HG02642 (cell line): ENCODE measurements around the gene COX15.
"Not testable (repeated sequence)": the region's sequence is repeated elsewhere in the genome, so short reads cannot be mapped to it uniquely, and the experiment has no call there.

ENCODE experiments used
- ATAC-seq: cut with Tn5 transposase; IDR thresholded peaks from one replicate; pipeline ENCODE4 v1.9.1; 2021; ENCODE audit warnings: mild to moderate bottlenecking; ENCODE audit not compliant: unreplicated experiment, poor library complexity

Gene COX15

DNA sequence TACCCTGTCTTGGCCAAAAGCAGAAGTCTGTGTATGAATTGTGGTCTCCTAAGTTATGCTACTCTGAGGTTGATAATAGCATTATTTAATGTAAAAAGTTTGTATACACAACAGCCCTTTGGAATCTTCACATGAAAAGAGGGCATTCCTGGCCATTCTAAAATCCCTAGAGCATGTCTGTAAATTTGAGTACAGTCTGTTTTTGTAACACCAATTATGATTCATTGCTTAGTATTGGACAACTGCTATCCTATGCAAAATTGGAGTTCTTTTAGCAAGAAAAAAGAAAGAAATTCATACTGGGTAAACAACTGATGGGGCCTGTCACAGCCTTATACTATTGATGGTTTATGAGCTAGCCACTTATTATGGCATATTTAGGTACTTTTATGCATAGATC, 10.3 kb upstream of the COX15 start:
- no peak for ATAC-seq

DNA sequence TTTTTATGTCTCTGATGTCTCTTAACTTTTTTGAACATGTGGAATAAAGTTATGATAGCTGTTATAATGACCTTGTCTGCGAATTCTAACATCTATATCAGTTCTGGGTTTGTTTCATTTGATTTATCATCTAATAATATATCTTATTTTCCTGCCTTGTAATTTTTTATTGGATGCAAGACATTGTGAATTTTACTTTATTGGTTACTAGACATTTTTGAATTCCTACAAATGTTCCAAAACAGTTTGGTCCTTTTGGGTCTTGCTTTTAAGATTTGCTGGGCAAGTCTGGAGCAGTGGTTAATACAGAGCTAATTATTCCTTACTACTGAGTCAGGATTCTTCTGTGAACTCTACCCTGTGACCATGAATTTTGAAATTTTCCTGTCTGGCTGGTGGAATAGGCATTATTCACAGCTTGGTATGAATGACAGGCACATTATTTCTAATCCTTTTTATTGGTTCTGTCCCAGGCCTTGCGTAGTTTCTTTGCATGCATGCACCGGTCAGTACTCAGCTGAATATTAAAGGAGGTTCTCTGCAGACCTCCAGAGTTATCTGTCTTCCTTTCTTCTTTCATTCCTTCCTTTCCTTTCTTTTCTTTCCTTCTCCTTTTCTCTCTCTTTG, 9.1 kb upstream of the COX15 start:
- no peak for ATAC-seq

DNA sequence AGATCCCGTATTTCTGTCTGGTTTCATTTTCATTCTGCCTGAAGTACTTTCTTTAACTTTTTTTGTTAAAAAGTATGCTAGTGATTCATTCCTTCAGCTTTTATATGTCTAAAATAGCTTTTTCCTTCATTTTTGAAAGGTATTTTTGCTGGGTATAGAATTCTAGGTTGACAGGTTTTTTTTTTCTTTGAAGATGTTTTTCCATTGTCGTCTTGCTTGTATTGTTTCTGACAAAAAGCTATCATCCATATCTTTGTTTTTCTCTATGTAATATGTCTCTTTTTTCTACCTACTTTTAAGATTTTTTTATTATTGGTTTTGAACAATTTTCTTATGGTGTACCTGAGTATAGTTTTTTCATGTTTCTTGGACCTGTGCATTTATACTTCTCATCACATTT, 8.3 kb upstream of the COX15 start:
- no peak for ATAC-seq

DNA sequence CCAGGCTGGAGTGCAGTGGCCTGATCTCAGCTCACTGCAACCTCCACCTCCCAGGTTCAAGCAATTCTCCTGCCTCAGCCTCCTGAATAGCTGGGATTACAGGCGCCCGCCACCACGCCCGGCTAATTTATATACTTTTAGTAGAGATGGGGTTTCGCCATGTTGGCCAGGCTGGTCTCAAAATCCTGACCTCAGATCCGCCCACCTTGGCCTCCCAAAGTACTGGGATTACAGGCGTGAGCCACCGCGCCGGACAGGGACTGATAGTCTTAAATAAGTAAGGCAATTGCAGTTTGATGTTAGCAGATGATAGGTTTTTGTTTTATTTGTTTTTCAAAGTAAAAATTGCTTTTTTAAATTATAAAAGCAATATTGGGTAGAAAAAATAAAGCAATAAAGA, 2.2 kb upstream of the COX15 start:
- ATAC-seq: not testable (repeated sequence)

DNA sequence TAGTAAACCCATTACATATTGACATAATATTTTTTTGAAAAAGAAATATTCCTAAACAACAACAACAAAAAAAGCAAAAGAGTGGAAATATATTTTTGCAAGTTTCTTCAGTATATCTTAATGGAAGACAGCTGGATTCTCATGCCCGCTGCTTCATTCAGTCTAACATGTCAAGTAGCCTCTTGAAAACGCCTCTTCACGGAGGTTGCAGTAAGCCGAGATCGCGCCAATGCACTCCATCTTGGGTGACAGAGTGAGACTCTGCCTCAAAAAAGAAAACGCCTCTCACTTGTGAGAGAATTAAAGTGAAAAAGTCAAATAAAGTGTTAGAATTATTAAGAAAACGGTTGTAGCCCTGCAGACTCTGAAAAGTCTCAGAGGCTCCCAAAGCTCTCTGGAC, 1.4 kb upstream of the COX15 start:
- no peak for ATAC-seq

DNA sequence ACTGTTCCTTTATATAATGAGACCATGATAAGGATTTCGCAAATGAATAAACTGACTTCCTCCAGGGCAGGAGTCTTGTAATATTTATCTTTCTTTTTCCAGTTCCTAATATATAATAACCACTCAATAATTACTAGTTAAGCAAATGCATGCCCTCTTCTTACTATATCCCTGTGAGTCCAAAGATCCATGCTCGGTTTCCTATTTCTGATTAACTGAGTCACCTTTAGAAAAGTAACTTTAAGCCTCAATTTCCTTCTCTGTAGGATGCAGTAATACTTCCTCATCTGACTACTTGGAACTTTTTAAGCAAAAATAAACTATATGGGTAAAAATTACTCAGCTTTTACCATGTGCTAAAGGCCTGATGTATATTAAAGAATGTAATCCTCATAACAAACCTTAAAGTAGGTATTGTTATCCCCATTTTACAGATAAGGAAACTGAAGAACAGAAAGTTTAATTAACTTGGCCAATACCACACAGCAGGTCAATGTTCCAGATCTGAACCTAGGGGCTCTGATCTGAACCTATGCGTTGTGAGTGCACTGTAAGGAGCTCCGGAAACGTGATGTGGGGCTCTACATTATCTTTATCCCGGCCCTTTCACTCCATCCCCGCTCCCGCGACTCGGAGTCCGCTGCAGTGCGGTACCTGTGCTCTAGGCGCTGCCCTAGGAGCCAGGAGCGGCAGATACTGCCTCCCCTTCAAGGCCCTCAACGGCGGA, 458 bp downstream of the COX15 start:
- peak; percentile 52 for ATAC-seq

DNA sequence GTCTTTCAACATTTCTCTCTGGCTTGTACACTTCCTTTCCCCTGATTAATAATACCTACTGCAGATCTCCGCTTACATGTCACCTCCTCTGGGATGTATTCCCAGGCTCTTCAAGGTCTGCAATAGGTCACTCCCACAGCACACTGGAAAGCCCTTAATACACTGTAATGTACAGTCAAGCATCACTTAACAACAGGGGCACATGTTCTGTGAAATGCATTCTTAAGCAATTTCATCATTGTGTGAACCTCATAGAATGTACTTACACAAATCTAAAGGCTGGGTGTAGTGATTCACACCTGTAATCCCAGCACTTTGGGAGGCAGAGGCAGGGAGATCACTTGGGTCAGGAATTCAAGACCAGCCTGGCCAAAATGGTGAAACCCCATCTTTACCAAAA, 1.9 kb downstream of the COX15 start:
- ATAC-seq: no peak

DNA sequence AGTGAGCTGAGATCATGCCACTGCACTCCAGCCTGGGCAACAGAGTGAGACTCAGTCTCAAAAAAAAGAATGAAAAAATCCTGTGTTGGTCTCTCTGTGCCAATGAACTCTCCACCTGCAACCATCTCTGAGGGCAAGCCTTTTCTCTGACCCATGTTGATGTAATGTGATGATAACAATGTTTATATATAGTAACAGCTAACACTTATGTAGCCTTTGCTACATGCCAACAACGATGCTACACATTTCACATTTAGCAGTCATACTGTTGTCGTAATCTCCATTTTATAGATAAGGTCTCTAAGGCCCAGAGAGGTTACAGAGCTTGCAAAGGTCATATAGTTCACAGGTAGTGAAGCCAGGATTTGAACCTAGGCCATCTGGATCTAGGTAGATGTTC, 11.5 kb downstream of the COX15 start:
- no peak for ATAC-seq

DNA sequence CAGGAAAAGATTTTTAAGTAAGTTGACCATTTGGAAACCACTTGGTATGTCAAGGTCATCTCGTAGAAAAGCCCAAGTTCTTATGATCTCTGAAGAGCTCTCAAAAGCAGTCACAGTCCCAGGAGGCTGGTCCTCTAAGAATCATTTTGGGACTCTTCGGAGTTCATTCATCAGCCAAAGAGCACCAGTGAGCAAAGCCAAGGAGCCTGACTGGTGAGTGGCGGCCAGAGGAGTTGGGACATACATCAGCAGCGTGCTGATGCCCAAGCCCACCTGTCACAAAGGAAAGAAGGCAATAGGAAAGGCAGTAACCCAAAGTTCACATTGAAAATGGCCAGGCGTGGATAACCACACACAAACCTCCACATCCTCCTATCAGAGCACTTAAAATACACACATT, 17.5 kb downstream of the COX15 start:
- ATAC-seq: no peak

DNA sequence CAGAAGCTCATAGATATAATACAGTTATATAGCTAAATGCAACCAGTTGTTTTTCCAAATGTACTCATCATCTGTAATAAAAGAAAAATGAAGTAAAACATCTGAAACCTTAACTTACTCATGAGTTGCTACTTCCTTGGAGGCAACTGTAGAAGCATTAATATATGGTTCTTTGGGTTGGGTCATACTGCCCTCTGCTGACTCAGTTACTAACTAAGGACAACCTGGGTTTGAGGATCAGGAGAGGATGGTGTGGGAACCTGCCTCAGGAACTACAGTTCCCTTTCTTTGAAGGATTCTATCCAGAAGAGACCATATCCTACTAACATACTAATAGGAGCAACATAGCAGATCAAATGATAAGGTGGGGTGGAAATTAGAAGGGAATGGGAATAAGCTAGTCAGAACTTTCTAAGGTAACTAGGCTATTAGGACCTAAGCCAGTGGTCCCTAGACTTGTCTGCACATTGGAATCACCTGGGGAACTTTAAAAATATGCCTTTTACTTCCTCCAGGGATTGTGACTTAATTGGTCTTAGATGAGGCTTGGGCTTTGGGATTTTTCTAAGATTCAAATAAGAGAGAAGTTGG, 20.7 kb downstream of the COX15 start:
- no peak for ATAC-seq

DNA sequence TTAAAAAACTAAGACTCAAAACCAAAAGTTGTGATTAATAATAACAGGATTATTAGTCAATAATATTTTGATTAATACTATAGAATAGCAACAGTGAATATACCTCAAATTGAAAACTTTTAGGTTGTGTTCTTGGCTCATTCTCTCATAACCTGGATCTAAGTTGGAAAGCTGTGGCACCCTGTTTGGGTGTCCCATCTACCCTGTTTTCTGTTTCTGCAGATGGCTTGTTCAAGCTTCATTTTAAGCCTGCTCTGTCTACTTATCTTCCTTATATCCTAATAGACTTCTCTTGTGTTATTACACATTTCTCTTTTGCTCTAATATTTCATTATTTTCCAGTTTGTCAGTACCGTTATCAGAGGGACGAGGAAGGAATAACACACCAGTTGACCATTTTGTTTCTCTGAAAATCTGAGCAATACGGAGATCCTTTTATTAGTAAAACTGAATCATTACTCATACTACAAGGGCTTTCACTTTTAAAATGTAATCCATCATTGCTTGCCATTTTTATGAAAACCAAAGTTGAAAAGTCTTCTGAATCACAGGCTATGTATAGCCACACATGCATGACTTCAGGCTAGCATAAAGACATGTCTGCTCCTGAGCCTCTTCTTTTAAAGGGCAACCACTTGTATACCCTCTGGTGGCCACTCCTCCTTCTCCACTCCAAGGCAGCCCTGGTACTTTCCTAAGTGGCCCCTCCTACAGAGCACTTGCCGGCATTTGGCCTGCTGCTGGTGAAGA, 22.3 kb downstream of the COX15 start:
- peak; percentile 81 for ATAC-seq

DNA sequence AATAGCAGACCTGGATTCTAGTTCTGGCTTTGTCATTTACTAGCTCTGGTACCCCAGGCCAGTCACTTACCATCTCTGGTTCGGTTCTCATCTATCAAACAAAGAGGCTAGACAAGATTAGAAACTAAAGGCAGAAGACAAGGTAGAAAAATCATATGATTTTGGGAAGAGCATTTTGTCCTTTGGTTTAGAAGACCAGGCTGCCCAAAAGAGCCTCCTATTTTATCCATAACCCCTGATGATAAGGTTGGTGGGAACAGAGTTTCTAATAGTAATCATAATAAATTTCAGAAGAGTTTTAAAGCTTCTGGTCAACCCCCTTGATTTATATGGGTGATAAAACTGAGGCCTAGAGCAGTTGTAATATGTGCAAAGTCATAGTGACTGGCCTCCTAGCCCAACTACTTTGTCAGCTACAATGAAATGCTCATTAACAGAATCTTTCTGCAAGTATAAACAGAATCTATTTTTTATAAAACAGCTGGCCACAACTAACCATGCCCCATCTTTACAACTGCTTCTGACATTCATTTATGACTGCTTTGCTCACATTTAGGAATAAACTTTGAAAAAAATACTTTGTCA, 23.4 kb downstream of the COX15 start:
- ATAC-seq: no peak

DNA sequence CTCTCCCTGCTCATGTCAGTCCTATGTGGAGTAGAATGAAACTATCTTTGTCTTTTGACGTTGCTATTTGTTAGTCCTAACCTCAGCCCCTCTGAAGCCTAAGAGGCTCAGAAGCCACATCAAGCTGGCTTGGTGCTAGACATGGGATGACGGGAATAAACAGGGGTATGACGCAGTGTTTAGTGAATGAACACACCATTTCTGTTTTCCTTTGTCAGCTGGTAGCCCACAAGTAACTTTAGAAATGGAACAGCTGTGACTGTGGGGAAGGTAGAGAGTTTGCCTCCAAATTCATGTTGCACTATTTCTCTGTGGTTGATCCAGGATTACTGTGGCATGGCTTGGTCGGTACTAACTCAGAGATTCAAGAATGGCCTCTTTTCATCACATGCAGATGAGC, 31.3 kb downstream of the COX15 start:
- no peak for ATAC-seq

DNA sequence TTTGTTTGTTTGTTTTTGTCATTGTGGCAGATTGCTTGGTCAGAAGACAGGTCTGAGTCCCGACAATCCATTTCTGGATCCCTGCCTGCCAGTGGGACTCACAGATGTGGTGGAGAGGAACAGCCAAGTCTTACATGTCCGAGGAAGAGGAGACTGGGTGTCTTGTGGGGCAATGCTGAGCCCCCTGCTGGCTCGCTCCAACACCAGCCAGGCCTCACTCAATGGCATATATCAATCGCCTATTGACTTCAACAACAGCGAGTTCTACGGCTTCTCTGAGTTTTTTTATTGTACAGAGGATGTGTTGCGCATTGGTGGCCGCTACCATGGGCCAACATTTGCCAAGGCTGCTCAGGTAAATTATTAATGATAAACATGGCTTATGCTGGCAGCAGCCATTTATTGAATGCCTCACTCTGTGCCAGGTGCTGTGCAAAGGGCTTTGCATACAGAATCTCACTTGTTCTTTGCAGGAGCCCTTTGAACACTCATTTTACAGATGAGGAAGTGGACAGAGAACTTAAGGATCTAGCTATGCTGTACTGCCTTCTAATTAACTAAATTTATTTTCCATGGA, 33.3 kb downstream of the COX15 start:
- no peak for ATAC-seq

DNA sequence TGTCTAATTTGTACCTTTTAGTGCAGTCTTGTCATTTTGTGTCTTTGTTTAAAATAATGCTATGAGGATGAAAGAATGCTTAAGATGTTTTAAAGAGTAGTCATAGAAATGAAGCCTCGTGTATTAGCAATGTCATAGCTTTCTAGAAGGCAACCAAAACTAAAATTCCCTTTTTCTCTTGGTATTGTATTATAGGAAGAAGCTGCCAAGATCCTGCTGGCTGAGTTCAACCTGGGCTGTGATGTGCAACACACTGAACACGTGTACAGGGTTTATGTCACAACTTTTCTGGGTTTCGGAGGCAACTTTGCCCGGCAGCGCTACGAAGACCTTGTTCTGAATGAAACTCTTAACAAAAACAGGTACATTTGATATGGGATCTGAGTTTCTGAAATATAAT, 36.2 kb downstream of the COX15 start:
- no peak for ATAC-seq

DNA sequence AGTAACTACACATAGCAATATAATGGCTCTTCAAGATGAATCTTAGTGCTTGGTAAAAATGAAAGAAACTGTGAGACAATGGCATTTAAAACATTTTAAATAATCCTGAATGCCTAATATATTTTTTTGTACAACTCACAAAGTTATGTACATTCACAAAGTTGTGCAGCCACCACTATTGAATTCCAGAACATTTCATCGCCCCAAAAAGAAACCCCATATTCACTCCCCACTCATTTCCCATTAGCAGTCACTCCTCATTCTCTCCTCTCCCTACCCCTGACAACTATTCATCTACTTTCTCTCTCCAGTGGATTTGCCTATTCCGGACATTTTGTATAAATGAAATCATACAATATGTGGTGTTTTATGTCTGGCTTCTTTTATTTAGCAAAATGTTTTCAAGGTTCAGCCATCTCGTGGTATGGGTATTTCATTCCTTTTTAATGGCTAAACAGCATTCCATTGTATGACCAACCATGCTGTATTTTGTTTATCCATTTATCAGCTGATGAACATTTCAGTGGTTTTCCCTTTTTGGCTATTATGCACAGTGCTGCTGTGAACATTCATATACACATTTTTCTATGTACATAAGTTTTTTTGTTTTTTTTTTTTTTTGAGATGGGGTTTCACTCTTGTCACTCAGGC, 37.9 kb downstream of the COX15 start:
- ATAC-seq: no peak

DNA sequence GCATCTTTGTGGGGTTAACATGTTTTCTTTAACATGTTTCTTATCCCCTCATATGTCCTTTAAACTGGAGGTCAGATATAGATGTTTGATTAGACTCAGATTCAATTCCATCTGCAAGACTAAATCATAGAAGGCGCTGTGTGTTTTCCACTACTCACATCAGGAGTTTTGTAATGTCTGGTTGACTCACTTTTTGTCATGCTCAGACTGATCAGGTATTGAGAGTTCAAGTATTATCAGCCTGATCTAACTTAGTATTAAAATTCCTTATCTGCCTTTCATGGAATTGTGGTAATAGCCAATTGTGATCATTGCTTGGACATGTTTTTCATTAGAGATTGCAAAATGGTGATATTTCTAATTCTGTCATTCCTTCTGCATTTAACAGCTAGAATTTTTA, 42.5 kb downstream of the COX15 start:
- ATAC-seq: no peak

DNA sequence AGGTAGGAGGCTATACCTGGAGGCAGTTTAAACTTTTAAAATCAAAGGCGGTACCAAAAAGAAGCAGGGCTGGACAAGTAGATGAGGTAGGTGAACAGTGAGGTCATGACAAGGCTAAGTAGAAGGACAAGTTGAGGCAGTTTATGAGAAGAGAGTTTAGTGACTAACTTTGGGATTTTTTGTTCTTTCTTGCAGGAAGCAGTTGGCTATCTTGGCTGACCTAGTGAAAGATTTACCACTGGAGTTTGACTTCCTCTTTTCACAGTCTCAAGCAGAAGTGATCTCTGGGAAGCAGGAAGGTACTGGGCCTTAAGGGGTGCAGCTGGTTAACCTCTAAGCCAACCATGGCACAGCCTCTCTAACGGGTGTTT, 46.3 kb downstream of the COX15 start:
- ATAC-seq: peak; percentile 94

DNA sequence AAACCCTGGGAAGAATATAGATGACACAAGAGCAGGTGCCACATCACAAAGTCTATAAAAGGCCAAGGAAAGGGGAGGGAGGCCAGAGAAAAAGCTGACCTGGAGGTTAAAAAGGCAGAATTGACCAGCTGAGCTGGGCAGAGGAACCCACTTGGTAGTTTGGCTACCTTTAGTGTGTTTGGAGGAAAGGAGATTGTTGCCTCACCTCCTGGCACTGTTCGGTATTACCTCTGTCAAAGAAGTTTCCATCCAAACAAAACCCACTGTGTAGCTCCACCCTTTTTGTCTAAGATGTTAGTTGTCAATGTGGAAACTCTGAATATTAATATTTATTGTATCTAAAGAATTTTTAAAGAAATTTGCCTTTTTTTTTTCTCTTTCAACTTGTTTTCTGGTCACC, 49.2 kb downstream of the COX15 start:
- no peak for ATAC-seq
